Left lung (tissue), 10 donors: ENCODE data around the gene MATK. TPM values are rescaled to one million over a fixed set of nuclear protein-coding genes. Genes with fewer than 3 reads are reported as not detected.
A peak's percentile ranks its signal among the peaks of the same experiment; 100 is the strongest.
"Not testable (repeated sequence)": the region's sequence is repeated elsewhere in the genome, so short reads cannot be mapped to it uniquely, and the experiment has no call there.

Experiments used
- ATAC-seq: fragments of 200-7000 bp; cut with Tn5 transposase; one replicate; pipeline ENCODE4 v1.9.1; 2020; ENCODE audit warnings: moderate library complexity
- DNase-seq, 4 donors: peaks; one replicate each; pipeline ENCODE4 v3.0.0-alpha.2; 2013 to 2020
- H3K27ac ChIP-seq, 2 donors: fragments of 200-600 bp; sonication (generic) in 1 of 2; one replicate each; pipeline versions ENCODE4 v1.5.0 to v1.8.0; 2020 to 2021
- H3K27me3 ChIP-seq, 2 donors: fragments of 200-600 bp; sonication (generic) in 1 of 2; one replicate each; pipeline versions ENCODE4 v1.5.0 to v1.8.0; 2020 to 2021
- H3K36me3 ChIP-seq, 2 donors: fragments of 200-600 bp; sonication (generic) in 1 of 2; one replicate each; pipeline versions ENCODE4 v1.5.0 to v1.8.0; 2020 to 2021
- H3K4me1 ChIP-seq, 2 donors: fragments of 200-600 bp; one replicate each; pipeline ENCODE4 v1.8.0; 2021
- H3K4me3 ChIP-seq, 2 donors: fragments of 200-600 bp; sonication (generic) in 1 of 2; one replicate each; pipeline versions ENCODE4 v1.5.0 to v1.8.0; 2020 to 2021; ENCODE audit warnings: mild to moderate bottlenecking in 1 of 2
- H3K9me3 ChIP-seq, 2 donors: fragments of 200-600 bp; sonication (generic) in 1 of 2; one replicate each; pipeline versions ENCODE4 v1.5.0 to v1.8.0; 2020 to 2021
- intact Hi-C, 2 donors: fragments of 100-400 bp; cut with DNase I; formaldehyde crosslinking; loops; one replicate each; pipeline versions ENCODE4 v1.11.2 to v1.14.2; 2022
- polyA plus RNA-seq, 6 donors: library from polyadenylated mRNA; unstranded; fragments of 120-200 nt; gene quantifications; one replicate each; pipeline ENCODE4 v1.2.1, GENCODE V29; 2013; ENCODE audit not compliant: insufficient read length in 6 of 6
- total RNA-seq, 2 donors: library from RNA; stranded (reverse); fragmentation: NEBNext Ultra II Directional; extraction: Animal tissue kit (Norgen Biotek cat#: 25700); gene quantifications; one replicate each; pipeline ENCODE4 v1.2.1, GENCODE V29; 2021
- TF ChIP-seq, protein P1 (sequence below), 2 donors: fragments of 200-600 bp; sonication (generic) in 1 of 2; IDR thresholded peaks; one replicate each; pipeline versions ENCODE4 v1.5.0 to v1.8.0; 2021; ENCODE audit warnings: antibody characterized with exemption in 2 of 2
- donor health status: DM: no; HTN: yes; CAD: no.
- donor health status: DM: no; HTN: no; CAD: no.

MATK gene
- total and polyA plus RNA-seq, 8 donors: 1.1 to 9.1 (median 1.9) TPM

- Histone ChIP-seq H3K4me1 (peaks cover 0 to 9% of the 10 kb centered on the region in 2 donors), H3K36me3 (peaks cover 0 to 54% of the 10 kb centered on the region in 2 donors), H3K9me3 (no peaks in the 10 kb centered on the region), H3K27ac (no peak overlapping the region), H3K27me3 (no peaks in the 10 kb centered on the region), H3K4me3 (no peak overlapping the region)
- ATAC-seq (no peak), DNase-seq (peak in 1 of 4 donors; percentile 63)
- intact Hi-C loops: no loop called here
- TF ChIP-seq, protein P1, sequence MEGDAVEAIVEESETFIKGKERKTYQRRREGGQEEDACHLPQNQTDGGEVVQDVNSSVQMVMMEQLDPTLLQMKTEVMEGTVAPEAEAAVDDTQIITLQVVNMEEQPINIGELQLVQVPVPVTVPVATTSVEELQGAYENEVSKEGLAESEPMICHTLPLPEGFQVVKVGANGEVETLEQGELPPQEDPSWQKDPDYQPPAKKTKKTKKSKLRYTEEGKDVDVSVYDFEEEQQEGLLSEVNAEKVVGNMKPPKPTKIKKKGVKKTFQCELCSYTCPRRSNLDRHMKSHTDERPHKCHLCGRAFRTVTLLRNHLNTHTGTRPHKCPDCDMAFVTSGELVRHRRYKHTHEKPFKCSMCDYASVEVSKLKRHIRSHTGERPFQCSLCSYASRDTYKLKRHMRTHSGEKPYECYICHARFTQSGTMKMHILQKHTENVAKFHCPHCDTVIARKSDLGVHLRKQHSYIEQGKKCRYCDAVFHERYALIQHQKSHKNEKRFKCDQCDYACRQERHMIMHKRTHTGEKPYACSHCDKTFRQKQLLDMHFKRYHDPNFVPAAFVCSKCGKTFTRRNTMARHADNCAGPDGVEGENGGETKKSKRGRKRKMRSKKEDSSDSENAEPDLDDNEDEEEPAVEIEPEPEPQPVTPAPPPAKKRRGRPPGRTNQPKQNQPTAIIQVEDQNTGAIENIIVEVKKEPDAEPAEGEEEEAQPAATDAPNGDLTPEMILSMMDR (IDR thresholded peaks at IDR 0.05): no peak
Measured at GRCh38 chr19:3769494-3769893, 16.7 kb downstream of the MATK start.

DNA sequence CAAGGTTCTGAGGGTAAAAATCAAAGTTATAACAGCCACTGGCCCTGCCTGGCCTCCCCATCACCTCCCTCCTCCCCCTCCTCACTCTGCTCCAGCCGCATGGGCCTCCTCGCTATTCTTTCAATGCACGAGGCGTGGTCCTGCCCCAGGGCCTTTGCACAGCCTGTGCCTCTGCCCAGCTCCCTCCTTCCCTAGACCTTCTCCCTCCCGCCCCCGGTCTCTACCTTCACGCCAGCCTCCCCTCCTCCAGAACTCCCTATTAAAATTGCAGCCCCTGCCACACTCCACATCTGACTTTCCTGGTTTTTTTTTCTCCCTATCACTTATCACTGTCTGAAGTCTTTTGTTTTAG is 17.5 kb downstream of the MATK start:
- intact Hi-C loops: no loop called here
- no peaks in the 10 kb centered on the region for H3K27me3 ChIP-seq
- no peak for DNase-seq
- H3K4me1 ChIP-seq: peaks cover 0 to 14% of the 10 kb centered on the region in 2 donors
- H3K4me3 ChIP-seq: no peak overlapping the region
- no peak overlapping the region for H3K27ac ChIP-seq
- TF ChIP-seq, protein P1 (IDR thresholded peaks at IDR 0.05): no peak
- no peaks in the 10 kb centered on the region for H3K9me3 ChIP-seq
- no peak for ATAC-seq
- peaks cover 0 to 54% of the 10 kb centered on the region in 2 donors for H3K36me3 ChIP-seq

DNA sequence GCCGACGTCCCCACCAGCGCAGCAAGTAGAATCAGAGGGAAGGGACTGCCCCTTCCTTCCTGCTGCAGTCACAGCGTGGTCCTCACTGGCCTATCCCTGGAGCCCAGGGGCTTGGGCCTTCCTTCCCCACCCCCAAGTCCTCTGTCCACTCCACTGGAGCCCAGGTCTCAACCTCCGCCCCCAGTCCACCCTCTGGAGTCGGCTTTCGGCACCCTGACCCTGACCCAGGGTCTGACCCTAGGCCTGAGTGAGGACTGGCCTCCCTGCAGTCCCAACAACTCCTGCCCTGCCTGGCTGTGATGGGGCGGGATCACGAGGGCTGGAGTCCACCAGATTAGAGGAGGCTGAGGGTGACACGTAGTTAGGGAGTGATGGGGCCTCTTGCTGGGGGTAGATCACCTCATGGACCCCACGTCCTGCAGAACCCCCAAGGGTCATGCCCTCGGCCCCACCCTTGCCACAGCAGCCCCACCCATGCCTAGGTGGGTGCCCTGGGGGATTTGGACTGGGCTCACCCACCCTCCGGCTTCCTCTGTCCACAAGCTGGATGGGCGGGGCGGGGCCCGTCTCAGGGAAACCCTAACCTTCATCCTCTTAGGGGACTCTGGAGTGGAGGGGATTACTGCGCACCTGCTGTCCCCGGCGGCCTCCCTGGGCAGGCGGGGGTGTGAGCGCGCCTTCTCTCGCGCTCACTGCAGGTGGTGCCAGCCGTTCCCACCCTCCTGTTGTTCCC is 18.0 kb downstream of the MATK start:
- Histone ChIP-seq H3K27ac (no peak overlapping the region), H3K4me3 (no peak overlapping the region), H3K9me3 (no peaks in the 10 kb centered on the region), H3K27me3 (no peaks in the 10 kb centered on the region), H3K36me3 (peaks cover 0 to 54% of the 10 kb centered on the region in 2 donors), H3K4me1 (peaks cover 0 to 19% of the 10 kb centered on the region in 2 donors)
- TF ChIP-seq, protein P1 (IDR thresholded peaks at IDR 0.05): no peak
- no peak for ATAC-seq
- intact Hi-C loops: no loop called here
- DNase-seq: no peak

GRCh38 chr19:3767050-3767449 is 19.1 kb downstream of the MATK start:
- Histone ChIP-seq H3K27ac (no peak overlapping the region), H3K4me1 (peaks cover 0 to 25% of the 10 kb centered on the region in 2 donors), H3K36me3 (peaks cover 0 to 54% of the 10 kb centered on the region in 2 donors), H3K27me3 (no peaks in the 10 kb centered on the region), H3K9me3 (no peaks in the 10 kb centered on the region), H3K4me3 (no peak overlapping the region)
- ATAC-seq (no peak), DNase-seq (no peak)
- intact Hi-C loops: no loop called here
- TF ChIP-seq, protein P1 (IDR thresholded peaks at IDR 0.05): no peak

GRCh38 chr19:3766520-3766919 is 19.7 kb downstream of the MATK start:
- intact Hi-C loops: no loop called here
- H3K4me1 ChIP-seq: peaks cover 0 to 30% of the 10 kb centered on the region in 2 donors
- peaks cover 0 to 54% of the 10 kb centered on the region in 2 donors for H3K36me3 ChIP-seq
- TF ChIP-seq, protein P1 (IDR thresholded peaks at IDR 0.05): no peak
- no peaks in the 10 kb centered on the region for H3K27me3 ChIP-seq
- no peak overlapping the region for H3K27ac ChIP-seq
- peak in 1 of 4 donors; percentile 34 for DNase-seq
- no peak for ATAC-seq
- H3K9me3 ChIP-seq: no peaks in the 10 kb centered on the region
- no peak overlapping the region for H3K4me3 ChIP-seq

GRCh38 chr19:3765757-3766156 is 20.4 kb downstream of the MATK start:
- H3K9me3 ChIP-seq, H3K4me3 ChIP-seq, ATAC-seq, intact Hi-C loops, DNase-seq, H3K27me3 ChIP-seq, H3K27ac ChIP-seq: not testable (repeated sequence)
- peaks cover 0 to 33% of the 10 kb centered on the region in 2 donors for H3K4me1 ChIP-seq
- peaks cover 0 to 54% of the 10 kb centered on the region in 2 donors for H3K36me3 ChIP-seq
